ENCODE data around the gene RWDD1. TPM values are rescaled to one million over a fixed set of nuclear protein-coding genes. Genes with fewer than 3 reads are reported as not detected.
A peak's percentile ranks its signal among the peaks of the same experiment; 100 is the strongest.

The RWDD1 gene
- total RNA-seq, 1 experiment from 2014 or later = 52.3 TPM

DNA sequence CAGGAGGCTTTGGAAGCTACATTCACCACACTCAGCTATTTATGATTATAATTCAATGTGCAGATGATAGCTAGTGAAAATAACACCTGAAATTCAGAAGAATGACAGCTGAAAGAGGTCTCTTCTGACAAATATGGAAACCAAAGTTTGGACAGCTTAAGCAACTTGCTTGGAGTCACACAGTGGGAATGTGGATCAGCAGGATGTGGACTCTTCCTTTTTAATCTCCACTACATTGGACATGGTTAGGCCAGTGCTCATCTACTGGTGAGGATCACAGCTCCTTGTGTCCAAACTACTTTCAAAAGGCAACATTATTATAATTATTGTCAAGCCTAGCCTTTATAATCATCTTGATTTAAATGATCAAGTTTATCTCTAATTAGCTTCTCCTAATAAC lies 36.2 kb upstream of the RWDD1 start:
- no peaks in the 10 kb centered on the region for H3K4me1 ChIP-seq (ENCODE audit: insufficient read depth, low read length, poor library complexity, severe bottlenecking)
- intact Hi-C loops (cut with micrococcal nuclease; ENCODE audit: unreplicated experiment) = loop anchor here (5.0 kb wide), 1 partner anchor 112 kb away; no protein-coding TSS in a partner anchor
- TF ChIP-seq EZH2 (IDR thresholded peaks at IDR 0.05; ENCODE audit: borderline replicate concordance, low read depth, low read length, poor library complexity, severe bottlenecking) = no peak
- TF ChIP-seq, protein P1, sequence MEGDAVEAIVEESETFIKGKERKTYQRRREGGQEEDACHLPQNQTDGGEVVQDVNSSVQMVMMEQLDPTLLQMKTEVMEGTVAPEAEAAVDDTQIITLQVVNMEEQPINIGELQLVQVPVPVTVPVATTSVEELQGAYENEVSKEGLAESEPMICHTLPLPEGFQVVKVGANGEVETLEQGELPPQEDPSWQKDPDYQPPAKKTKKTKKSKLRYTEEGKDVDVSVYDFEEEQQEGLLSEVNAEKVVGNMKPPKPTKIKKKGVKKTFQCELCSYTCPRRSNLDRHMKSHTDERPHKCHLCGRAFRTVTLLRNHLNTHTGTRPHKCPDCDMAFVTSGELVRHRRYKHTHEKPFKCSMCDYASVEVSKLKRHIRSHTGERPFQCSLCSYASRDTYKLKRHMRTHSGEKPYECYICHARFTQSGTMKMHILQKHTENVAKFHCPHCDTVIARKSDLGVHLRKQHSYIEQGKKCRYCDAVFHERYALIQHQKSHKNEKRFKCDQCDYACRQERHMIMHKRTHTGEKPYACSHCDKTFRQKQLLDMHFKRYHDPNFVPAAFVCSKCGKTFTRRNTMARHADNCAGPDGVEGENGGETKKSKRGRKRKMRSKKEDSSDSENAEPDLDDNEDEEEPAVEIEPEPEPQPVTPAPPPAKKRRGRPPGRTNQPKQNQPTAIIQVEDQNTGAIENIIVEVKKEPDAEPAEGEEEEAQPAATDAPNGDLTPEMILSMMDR (conservative IDR thresholded peaks at IDR 0.05; ENCODE audit: low read depth, low read length) = no peak
- no peaks in the 10 kb centered on the region for H3K27me3 ChIP-seq (replicated peaks; ENCODE audit: insufficient read depth, low read depth, low read length, poor library complexity)
- H3K36me3 ChIP-seq (ENCODE audit: insufficient read depth, low read length, poor library complexity, severe bottlenecking) = no peaks in the 10 kb centered on the region
- no peak overlapping the region for H3K4me3 ChIP-seq (ENCODE audit: low read depth, low read length, poor library complexity, severe bottlenecking)
- ChIA-PET POLR2A (ENCODE audit: low non-redundant PET) (no interaction called here), CTCF (interaction anchor here (2.6 kb wide), 1 partner anchor 247 kb away, joined by 10 read pairs; no protein-coding TSS in a partner anchor)
- no peak overlapping the region for H3K27ac ChIP-seq (ENCODE audit: low read depth, low read length, poor library complexity, severe bottlenecking)
- H3K9me3 ChIP-seq (ENCODE audit: low read depth, low read length, poor library complexity, severe bottlenecking) = no peaks in the 10 kb centered on the region
- BruUV-seq (replicated peaks) = no TSS peak
- DNase-seq (ENCODE audit: low spot score) = no peak

DNA sequence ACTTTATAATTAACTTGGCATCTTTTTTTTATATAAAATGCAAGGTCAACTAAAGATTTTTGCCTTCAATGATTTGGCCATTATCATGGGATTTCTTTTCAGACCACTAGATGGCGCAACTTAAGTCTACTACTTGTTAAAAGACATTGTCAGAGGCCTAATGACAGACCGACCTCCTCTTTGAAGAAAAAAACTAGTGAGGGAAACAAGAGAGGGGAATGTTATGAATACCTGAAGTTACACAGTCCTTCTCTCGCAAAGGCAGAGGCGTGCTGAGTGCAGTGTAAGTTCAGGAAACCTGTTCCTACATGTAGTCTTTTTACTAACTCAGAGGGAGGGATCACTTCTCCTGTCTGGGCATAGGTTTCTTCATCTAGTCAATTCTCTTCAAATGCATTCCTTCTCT lies 35.1 kb upstream of the RWDD1 start:
- Histone ChIP-seq H3K27ac (ENCODE audit: low read depth, low read length, poor library complexity, severe bottlenecking) (no peak overlapping the region), H3K27me3 (replicated peaks; ENCODE audit: insufficient read depth, low read depth, low read length, poor library complexity) (no peaks in the 10 kb centered on the region), H3K4me3 (ENCODE audit: low read depth, low read length, poor library complexity, severe bottlenecking) (no peak overlapping the region), H3K9me3 (ENCODE audit: low read depth, low read length, poor library complexity, severe bottlenecking) (no peaks in the 10 kb centered on the region), H3K36me3 (ENCODE audit: insufficient read depth, low read length, poor library complexity, severe bottlenecking) (no peaks in the 10 kb centered on the region), H3K4me1 (ENCODE audit: insufficient read depth, low read length, poor library complexity, severe bottlenecking) (no peaks in the 10 kb centered on the region)
- TF ChIP-seq, protein P1 (conservative IDR thresholded peaks at IDR 0.05; ENCODE audit: low read depth, low read length) = peak; percentile 86
- no peak for TF ChIP-seq EZH2 (IDR thresholded peaks at IDR 0.05; ENCODE audit: borderline replicate concordance, low read depth, low read length, poor library complexity, severe bottlenecking)
- ChIA-PET CTCF (no interaction called here), POLR2A (ENCODE audit: low non-redundant PET) (no interaction called here)
- peak; percentile 75 for DNase-seq (ENCODE audit: low spot score)
- intact Hi-C loops (cut with micrococcal nuclease; ENCODE audit: unreplicated experiment) = loop anchor here (1.0 to 5.0 kb wide), 3 partner anchors 25 to 249 kb away; no protein-coding TSS in a partner anchor
- BruUV-seq (replicated peaks) = no TSS peak

DNA sequence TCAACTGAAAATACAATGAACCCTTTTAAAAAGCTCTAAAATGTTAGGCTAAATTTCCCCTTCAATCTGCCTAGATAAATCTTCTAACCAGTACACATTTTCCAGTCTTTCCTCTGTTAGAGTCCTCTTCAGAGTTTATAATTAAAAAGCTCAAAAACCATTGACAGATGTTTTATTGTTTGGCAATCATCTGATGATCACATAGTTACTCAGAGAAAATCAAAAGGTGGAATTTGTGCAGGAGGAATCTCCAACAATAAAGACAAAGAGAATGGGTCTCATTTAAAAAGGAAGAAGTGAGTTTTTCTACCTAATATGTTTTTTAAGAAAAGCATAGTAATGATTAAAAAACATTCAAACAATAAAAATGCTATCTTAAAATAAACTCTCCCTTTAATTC lies 28.9 kb upstream of the RWDD1 start:
- Histone ChIP-seq H3K9me3 (ENCODE audit: low read depth, low read length, poor library complexity, severe bottlenecking) (no peaks in the 10 kb centered on the region), H3K36me3 (ENCODE audit: insufficient read depth, low read length, poor library complexity, severe bottlenecking) (no peaks in the 10 kb centered on the region), H3K27me3 (replicated peaks; ENCODE audit: insufficient read depth, low read depth, low read length, poor library complexity) (peaks cover 6% of the 10 kb centered on the region), H3K27ac (ENCODE audit: low read depth, low read length, poor library complexity, severe bottlenecking) (no peak overlapping the region), H3K4me3 (ENCODE audit: low read depth, low read length, poor library complexity, severe bottlenecking) (no peak overlapping the region), H3K4me1 (ENCODE audit: insufficient read depth, low read length, poor library complexity, severe bottlenecking) (no peaks in the 10 kb centered on the region)
- ChIA-PET POLR2A (ENCODE audit: low non-redundant PET) (no interaction called here), CTCF (interaction anchor here (1.6 kb wide), 1 partner anchor 16 kb away, joined by 4 read pairs; no protein-coding TSS in a partner anchor)
- DNase-seq (ENCODE audit: low spot score) = no peak
- BruUV-seq (replicated peaks) = no TSS peak
- TF ChIP-seq, protein P1 (conservative IDR thresholded peaks at IDR 0.05; ENCODE audit: low read depth, low read length) = no peak
- no peak for TF ChIP-seq EZH2 (IDR thresholded peaks at IDR 0.05; ENCODE audit: borderline replicate concordance, low read depth, low read length, poor library complexity, severe bottlenecking)
- intact Hi-C loops (cut with micrococcal nuclease; ENCODE audit: unreplicated experiment) = loop anchor here (10.0 kb wide), 1 partner anchor 302 kb away; no protein-coding TSS in a partner anchor

Measured in A673 (cell line).